GM03348 (cell line): ENCODE measurements around the gene ZNF618.

Experiments used
- DNase-seq: peaks from one replicate; pipeline ENCODE4 v3.0.0; 2012; ENCODE audit warnings: low spot score

Gene ZNF618, protein sequence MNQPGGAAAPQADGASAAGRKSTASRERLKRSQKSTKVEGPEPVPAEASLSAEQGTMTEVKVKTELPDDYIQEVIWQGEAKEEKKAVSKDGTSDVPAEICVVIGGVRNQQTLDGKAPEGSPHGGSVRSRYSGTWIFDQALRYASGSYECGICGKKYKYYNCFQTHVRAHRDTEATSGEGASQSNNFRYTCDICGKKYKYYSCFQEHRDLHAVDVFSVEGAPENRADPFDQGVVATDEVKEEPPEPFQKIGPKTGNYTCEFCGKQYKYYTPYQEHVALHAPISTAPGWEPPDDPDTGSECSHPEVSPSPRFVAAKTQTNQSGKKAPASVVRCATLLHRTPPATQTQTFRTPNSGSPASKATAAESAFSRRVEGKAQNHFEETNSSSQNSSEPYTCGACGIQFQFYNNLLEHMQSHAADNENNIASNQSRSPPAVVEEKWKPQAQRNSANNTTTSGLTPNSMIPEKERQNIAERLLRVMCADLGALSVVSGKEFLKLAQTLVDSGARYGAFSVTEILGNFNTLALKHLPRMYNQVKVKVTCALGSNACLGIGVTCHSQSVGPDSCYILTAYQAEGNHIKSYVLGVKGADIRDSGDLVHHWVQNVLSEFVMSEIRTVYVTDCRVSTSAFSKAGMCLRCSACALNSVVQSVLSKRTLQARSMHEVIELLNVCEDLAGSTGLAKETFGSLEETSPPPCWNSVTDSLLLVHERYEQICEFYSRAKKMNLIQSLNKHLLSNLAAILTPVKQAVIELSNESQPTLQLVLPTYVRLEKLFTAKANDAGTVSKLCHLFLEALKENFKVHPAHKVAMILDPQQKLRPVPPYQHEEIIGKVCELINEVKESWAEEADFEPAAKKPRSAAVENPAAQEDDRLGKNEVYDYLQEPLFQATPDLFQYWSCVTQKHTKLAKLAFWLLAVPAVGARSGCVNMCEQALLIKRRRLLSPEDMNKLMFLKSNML

DNA sequence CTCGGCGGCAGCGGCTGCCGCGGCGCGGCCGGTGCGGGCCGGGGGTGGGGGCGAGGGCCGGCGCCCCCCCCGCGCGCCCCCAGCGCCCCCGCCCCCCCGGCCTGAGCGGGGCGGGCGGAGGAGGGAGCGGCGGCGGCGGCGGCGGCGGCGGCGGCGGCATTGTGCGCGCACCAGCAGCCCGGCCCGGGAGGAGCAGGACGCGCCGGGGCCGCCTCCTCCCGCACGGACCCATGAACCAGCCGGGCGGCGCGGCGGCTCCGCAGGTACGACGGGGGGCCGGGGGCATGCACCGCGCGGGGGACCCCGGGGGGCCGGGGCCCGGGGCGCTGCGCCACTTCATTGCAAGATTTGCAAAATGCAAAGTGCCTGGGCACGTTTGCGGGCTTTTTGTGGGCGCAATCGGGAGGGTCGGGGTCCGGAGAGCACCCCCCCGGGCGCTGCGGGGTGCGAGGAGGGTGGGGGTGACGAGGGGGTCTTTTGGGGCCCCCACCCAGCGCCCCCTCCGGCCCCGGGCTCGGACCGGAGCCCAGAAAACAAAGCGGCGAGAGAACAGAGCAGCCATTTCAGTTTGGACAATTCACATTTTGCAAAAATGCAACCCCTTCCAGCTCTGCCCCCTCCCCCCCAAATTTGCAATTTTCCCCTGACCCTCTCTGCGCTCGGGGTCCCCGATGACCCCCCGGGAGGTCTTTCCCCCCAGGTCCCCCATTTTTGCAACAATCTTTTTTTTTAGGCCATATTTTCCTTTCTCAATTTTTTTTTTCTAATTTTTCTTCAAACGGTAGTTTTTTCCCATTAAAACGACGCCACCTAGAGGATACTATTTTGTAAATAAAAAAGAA lies at the start of gene ZNF618:
Gene ZNF618, plus strand, starts transcription at position 159 of the 842 bp plus-strand sequence. Its CDS starts 72 bp downstream, at position 231.
- peak; percentile 88 for DNase-seq

DNA sequence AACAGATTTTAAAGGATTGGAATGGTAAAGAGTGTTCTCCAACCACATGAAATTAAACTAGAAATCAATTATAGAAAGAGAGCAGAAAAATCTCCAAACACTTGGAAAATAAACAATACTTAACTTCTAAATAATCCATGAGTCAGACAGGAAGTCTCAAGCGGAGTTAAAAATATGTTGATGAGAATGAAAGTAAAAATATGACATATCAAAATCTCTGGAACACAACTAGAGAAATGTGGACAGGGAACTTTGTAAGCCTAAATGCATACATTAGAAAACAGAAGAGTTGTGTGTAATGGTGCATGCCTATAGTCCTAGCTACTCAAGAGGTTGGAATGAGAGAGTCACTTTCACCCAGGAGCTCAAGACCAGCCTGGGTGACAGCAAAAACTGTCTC lies 47.9 kb upstream of the ZNF618 start:
- DNase-seq, result no peak

DNA sequence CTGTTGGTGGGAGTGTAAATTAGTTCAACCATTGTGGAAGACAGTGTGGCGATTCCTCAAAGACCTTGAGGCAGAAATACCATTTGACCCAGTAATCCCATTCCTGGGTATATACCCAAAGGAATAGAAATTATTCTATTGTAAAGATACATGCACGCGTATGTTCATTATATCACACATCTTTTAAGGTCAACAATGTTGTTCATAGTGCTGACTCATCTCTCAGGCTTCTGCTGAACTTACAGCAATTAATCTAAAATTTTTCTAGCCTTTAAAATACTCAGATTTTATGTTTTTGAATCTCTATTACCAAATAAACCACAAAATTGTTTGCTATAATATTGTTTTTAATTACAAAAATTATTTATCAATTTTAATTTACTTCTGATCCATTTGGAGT lies 38.8 kb upstream of the ZNF618 start:
- DNase-seq, result no peak

DNA sequence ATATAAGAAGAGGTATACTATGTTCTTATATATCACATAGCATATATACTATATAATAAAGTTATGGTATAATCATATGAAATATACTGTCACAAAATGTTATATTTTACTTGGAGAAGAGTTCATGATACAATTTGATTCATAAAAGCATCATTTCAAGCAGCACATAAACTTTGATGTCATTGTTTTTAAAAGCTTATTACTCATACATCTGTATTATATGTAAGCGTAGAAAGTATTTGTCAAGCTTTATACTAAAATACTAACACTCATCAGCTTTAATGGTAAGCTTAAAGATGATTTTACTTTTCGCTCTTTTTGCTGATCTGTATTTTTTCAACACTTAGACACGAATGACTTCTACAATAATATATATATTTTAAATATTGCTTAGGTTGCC lies 34.0 kb upstream of the ZNF618 start:
- no peak for DNase-seq

DNA sequence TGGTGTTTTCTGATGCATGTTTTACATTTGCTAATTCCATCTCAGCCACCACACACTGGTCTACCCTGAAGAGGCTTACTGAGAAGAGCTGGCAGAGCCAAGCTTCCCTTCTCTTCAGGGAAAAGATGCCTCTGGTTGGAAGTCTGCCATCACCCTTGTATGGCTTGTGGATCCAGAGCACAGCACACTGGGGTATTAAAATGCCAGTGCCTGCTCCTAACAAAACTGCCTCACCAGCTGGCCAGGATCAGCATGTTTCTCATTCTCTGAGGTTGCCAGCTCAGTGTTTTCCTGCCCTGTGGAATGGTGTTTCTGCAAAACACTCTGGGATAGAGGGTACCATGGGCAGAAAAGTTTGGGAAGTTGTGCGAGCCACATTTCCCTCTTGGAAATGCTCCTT lies 31.6 kb upstream of the ZNF618 start:
- DNase-seq, result no peak

DNA sequence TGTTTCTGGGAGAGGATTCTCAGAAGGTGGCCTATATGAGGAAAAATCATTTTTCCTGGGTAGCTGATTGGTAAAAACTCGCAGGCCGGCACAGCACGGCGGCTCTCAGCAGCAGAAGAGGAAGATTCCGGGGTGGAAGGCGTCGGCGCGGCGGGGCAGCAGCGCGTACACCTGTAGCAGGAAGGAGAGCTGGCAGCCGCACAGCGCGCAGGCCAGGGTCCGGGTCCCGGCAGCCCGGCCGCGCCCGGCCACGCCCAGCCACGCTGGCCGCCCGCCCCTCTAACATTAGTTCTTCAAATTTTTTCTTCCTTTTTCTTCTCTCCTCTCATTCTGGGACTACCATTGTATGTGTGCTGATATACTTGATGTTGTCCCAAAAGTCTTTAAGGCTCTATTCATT lies 24.8 kb upstream of the ZNF618 start:
- no peak for DNase-seq

DNA sequence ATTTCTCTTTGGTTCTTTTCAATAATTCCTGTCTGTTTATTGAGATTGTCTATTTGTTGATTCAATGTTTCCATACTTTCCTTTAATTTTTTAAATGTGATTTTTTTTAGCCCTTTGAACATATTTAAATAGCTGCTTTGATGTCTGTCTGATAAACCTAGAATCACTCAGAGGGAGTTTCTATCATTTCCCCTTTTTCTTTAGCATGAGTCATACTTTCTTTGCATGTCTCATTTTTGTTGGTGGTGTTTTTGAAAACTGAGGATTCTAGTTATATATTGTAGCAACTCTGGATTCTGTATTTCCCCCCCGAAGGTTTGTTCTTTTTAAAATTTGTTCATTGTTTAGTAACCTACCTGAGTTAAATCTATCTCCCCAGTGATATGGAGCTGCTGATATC lies 24.2 kb upstream of the ZNF618 start:
- DNase-seq, result no peak

DNA sequence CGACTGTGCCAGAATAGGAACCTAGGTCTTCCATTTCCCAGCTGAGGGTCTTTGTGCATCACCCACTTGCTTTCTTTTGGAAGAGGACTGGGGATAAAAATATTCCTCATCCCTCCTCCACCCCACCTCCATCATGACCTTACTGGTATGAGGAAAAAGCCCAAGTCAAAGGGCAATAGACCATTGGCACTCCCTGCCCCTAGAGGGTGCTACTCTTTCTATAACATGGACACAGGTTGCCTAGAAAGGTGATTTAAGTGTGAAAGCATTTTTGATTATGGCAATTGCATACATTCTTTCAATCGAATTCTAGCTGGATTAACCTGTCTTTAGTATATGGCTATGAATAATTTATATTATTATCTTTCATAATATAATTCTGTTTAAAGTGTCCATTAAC lies 22.8 kb upstream of the ZNF618 start:
- DNase-seq, result no peak

DNA sequence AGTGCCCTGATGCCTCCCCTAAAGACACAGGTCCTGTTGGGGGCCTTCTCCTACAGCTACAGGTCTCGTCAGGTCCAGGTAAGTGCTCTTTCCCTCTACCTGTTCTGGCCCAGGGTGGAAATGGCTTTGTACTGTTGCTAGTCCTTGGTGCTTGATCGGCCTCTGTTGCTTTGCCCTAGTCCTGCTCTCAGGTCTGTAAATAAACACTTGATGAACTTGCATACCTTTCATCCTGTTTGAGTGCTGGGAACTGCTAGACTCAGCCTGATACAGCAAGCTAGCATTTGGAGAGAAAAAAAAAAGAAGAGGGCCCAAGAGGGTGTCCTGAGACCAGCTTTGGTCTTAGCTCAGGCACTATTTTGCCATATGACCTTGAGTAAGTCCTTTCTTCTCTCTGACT lies 21.8 kb upstream of the ZNF618 start:
- DNase-seq, result no peak

DNA sequence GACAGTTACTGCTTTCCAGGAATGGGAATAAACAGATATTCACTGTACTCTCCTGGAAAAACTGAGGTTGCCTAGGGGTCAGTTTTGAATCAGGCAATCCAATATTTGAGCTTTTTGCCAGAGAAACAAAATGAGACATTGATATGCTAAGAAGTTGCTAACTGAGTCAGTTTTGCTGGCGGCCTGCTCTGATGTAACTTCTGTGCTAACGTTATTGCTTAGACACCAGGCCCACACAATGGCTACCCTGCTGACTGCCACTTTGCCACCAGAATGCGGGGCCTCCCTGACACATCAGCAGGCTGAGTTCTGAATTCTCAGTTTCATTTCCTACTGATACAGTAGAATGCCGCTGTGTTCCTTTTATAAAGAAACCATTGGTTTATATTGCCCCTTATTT lies 18.2 kb upstream of the ZNF618 start:
- no peak for DNase-seq

DNA sequence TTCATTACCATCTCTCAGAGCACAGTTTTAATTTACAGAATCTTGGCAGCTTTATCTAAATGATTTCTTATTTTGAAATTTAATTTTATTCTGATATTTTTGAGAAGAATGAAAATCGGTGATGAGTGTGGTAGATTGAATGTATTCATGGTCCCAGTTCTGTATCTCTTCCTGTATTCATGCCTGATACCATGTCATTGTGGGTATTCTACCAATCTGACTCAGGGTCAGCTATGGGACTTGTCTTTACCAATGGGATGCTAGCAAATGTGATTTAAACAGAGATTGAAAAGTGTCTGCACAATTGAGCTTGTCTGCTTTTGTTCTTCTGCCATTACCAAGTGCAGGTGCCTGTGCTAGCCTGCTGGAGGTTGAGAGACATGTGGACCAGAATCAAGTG lies 17.8 kb upstream of the ZNF618 start:
- DNase-seq, result no peak

DNA sequence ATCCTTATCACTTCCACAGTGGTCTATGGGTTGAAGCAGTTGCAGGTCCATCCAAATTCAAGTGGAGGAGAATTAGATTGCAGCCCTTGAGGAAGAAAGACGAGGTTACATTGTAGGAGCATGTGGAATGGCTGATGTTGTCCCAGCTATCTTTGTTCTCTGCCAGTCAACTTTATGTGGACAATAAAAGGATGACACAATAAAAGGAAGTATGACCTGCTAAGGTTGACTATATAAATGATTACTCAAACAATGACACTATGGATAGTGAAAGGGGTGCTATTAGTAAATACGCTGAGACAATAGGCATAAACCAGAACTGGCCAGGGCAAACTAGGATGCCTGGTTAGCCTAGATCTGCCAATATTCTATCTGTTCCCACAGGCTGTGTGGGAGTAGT lies 12.8 kb upstream of the ZNF618 start:
- no peak for DNase-seq

DNA sequence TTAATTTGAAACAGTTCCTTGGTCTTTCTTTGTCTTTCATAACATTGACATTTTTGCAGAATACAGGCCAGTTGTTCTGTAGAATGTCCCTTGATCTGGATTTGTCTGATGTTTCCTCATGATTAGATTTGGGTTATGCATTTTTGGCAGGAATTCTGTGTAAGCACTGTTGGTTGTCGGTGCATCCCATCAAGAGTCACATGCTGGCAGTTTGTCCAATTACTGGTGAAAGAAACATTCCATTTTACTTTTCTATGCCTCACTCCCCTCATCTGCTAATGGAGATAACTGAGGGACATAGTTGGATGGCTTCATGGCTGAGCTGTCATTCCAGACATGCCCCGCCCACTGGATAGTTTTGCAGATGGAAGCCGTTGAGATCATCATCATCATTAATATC lies 7.6 kb upstream of the ZNF618 start:
- DNase-seq, result peak; percentile 16

DNA sequence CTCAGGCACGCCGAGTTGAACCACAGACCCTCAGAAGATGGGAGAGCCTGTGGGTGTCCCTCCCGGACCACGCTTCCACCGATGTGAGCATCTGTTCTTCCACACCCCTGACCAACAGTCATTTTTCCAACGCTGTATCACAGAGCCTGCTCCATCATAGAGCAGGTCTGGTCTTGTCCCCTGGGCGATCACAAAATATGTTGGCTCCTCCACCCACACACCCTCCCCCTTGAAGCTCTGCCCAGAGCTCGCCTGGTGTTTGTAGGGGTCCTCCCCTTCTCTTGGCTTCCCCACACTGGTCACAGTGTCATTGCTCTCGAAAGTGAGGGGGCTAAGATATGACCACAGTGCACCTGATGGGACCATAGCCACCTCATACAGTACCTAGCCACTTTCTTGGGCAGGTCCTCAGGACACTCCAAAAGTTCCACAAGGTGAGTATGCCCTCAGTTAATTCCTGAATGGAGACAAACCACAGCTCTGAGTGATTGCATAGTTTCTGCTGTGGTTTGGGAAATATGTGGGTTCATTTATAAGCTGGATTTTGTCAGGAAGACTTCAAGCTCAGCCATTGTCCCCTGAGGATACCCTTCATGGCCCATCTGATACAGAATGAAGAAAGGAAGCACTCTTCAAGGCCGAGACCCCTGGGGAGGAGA lies 3.5 kb upstream of the ZNF618 start:
- no peak for DNase-seq

DNA sequence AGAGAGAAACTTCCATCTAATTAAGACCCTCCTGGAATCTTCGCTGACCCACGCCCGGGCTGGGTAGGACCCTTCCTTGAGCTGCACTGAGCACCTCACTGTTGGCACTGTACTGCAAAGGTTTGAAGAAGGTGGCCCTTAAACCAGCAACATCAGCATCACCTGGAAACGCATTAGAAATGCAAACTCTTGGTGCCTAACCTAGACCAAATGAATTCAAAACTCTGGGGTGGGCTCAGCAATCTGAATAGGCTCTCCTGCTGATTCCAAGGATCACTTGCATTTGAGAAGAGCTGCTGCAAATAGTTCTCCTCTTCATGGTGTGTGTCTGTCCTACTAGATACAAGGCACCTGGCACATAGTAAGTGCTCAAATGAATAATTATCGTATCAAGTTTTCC lies 2.7 kb upstream of the ZNF618 start:
- no peak for DNase-seq

DNA sequence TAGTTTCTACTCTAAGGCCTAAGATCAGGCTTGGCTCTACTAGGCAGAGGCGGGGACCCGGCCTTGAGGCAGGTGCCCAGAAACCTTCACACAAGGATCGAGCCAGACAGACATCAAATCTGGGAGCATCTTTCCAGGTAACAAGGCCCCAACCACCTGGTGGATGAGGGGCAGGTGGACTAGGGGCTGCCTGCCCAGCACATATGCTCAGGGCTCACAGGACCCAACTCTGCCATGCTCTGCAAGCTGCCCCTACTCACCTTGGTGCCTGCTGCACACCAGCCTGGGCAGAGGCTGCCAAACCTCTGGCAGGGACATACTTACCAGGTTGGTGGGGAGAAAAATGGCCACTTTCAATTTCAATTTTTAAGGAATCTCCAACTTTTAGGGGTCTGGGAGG lies 2.2 kb upstream of the ZNF618 start:
- no peak for DNase-seq

DNA sequence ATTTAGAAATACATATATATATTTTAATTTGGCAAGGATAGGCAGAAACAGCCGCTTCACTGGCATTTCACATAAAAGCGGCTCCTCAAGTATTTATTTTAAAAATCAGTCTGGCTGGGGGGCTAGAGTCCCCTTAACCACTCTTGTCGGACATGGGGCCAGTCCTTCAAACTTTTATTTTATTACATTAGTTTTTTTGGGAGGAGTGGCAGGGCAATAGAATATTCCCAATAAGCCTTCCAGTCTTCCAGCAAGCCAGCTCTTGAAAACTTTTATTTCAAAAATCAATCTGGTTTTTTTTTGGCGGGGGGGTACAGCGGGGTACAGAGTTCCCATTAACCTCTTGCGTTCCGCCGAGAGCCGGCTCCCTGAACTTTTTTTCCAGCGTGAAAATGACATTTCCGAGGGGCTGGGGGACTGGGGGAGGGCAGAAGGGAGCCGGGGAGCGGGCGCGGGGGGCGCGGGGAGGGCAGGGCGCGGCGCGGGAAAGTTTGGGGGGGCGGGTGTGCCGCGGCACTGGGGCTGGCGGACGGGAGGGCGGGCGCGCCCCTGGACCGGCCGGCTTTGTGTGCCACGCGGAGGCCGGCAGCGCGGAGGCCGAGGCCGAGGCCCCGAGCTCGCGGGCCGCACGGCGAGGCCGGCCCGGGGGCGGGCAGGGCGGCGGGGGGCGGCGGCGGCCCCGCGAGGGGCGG lies 504 bp upstream of the ZNF618 start:
- peak; percentile 89 for DNase-seq

DNA sequence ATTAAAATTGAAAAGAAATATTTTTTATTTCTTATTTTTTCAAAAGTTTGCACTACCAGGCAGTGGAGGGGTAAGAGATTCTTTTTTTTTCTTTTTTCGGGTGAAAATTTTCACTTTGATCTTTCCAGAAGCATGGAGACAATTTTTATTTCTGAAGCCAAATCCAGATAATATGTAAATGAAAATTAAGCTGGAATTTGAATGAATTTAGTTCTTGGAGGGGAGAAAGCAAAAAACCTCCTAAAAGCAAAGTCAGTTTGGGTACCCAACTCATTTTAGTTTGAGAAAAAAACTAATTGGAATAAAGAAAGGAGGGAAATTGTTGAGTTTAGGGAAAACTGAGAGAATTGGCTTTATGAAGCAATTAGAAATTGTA lies 872 bp downstream of the ZNF618 start:
- no peak for DNase-seq

DNA sequence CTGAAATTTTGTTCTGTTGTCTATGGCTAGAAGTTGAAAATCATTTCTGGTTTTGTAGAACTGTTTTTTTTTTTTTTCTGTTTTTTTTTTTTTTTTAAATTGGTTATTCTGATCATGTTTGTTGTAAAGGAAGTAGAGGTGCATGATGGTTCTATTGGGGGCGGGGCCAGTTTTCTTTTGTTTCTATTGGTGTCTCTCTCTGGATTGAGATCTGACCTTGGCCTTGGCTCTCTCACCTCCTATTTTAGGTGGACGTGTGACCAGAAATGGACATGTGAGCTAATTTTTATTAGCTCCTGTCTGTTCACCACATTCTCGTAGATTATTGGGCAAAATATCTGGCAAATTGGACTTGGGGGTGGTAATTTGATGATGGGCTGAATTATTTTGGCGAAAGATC lies 3.2 kb downstream of the ZNF618 start:
- no peak for DNase-seq

DNA sequence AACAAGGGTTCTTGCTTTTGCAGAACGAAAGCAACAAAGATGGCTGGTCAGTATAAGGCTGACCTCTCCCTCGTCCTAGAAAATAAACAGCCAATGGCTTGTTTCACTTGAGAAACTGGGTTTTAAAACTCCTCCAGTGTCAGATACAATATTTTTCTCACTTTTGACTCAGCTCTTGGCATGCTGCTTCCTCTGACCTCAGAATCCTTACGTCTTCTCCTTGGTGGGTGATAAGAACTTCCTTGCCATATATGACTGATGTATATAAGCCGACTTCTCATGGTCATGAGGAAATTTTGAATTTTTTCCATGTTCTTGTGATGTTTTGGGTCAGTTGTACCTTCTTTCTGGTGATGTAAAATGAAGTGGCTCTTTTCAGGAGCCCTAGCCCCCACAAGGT lies 3.8 kb downstream of the ZNF618 start:
- no peak for DNase-seq

DNA sequence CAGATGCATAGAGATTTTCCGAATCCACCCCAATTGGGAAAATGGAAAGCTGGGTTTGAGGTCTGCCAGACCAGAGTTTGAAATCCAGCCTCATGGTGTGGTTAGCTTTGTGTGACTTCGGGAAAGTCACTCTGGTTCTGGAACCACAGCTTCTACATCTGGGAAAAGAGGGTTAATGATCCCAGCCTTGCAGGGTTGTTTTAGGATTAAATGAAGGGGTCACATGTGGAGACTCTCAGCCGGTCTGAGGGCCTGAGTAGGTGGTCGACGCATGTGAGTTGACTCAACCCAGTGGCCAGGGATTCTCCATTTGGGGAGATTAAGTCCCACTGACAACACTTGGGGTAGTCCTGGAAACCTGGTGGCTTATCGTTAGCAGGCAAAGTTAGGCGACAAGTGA lies 6.1 kb downstream of the ZNF618 start:
- DNase-seq, result no peak
